Kidney (tissue), 14 donors: ENCODE measurements around the gene ZNF746. TPM values are rescaled to one million over a fixed set of nuclear protein-coding genes. Genes with fewer than 3 reads are reported as not detected.
"Not testable (repeated sequence)": the region's sequence is repeated elsewhere in the genome, so short reads cannot be mapped to it uniquely, and the experiment has no call there.

Source experiments
- DNase-seq, 5 donors: peaks; one replicate each; pipeline ENCODE4 v3.0.0-alpha.2; 2013 to 2020
- FAIRE-seq: peaks from 2 replicates; lab custom pipeline; 2012; peaks lifted over from hg19 to GRCh38; lab: Jason Lieb, UNC
- H3K27ac ChIP-seq, 2 donors: one replicate each; pipeline ENCODE4 v1.7.0; 2013; ENCODE audit warnings: low read depth in 2 of 2, low read length in 2 of 2, inconsistent platforms in 1 of 2
- H3K27me3 ChIP-seq: one replicate; pipeline ENCODE4 v1.7.1; 2013; ENCODE audit warnings: low read length, inconsistent platforms; ENCODE audit not compliant: control insufficient read depth, insufficient read depth
- H3K36me3 ChIP-seq, 3 donors: one replicate each; pipeline versions ENCODE4 v1.7.0 to v1.7.1; 2013; ENCODE audit warnings: low read length in 3 of 3, control low read depth in 1 of 3, inconsistent platforms in 1 of 3; ENCODE audit not compliant: insufficient read depth in 3 of 3, control insufficient read depth in 2 of 3
- H3K4me1 ChIP-seq, 3 donors: one replicate each; pipeline versions ENCODE4 v1.7.0 to v1.7.1; 2013; ENCODE audit warnings: low read length in 3 of 3, inconsistent platforms in 1 of 3, low read depth in 1 of 3; ENCODE audit not compliant: control insufficient read depth in 2 of 3, insufficient read depth in 2 of 3
- H3K4me3 ChIP-seq, 3 donors: one replicate each; pipeline versions ENCODE4 v1.7.0 to v1.8.1; 2013; ENCODE audit warnings: low read length in 3 of 3, control low read depth in 1 of 3, inconsistent platforms in 1 of 3
- H3K9ac ChIP-seq, 3 donors: one replicate each; pipeline versions ENCODE4 v1.7.0 to v1.7.1; 2013; ENCODE audit warnings: low read length in 3 of 3, control low read depth in 1 of 3, inconsistent platforms in 1 of 3
- H3K9me3 ChIP-seq, 3 donors: one replicate each; pipeline versions ENCODE4 v1.7.0 to v1.7.1; 2013; ENCODE audit warnings: low read length in 3 of 3, control low read depth in 1 of 3, inconsistent platforms in 1 of 3; ENCODE audit not compliant: control insufficient read depth in 2 of 3, insufficient read depth in 1 of 3
- CTCF ChIP-seq: IDR thresholded peaks from 3 replicates; pipeline ENCODE4 v1.5.1; 2012; ENCODE audit warnings: mild to moderate bottlenecking, moderate library complexity, borderline replicate concordance; ENCODE audit not compliant: insufficient read depth; ENCODE audit errors: extremely low read depth
- intact Hi-C: fragments of 100-400 bp; cut with DNase I; formaldehyde crosslinking; loops from one replicate; pipeline ENCODE4 v1.11.1; 2022
- polyA plus RNA-seq: library from polyadenylated mRNA; stranded (reverse); fragments of 350-450 nt; fragmentation: Illumina TruSeq; extraction: RNeasy Lipid Tissue Mini Kit (QIAGEN cat#74804); gene quantifications from one replicate; pipeline ENCODE4 v1.2.3, GENCODE V29; 2014; ENCODE audit warnings: low read depth, low replicate concordance; ENCODE audit not compliant: insufficient read depth
- total RNA-seq: library from RNA; stranded (reverse); fragmentation: NEBNext Ultra II Directional; extraction: Animal tissue kit (Norgen Biotek cat#: 25700); gene quantifications from one replicate; pipeline ENCODE4 v1.2.1, GENCODE V29; 2021
- donor health status: control.
- donor health status: control.
- donor health status: control.
- donor health status: control.
- donor health status: control.
- donor health status: DM: yes; HTN: yes; CAD: no.
- donor health status: Normal renal cell carcinoma (clear cell type).

Gene ZNF746
- total and polyA plus RNA-seq, 2 donors from 2014 or later = 6.8 to 17.3 TPM

- H3K36me3 ChIP-seq = peaks cover 4 to 27% (median 27%) of the 10 kb centered on the region in 3 donors
- no peak overlapping the region for H3K9ac ChIP-seq
- no peaks in the 10 kb centered on the region for H3K27me3 ChIP-seq
- DNase-seq (peak in 1 of 5 donors; percentile 9), FAIRE-seq (no peak)
- intact Hi-C loops = no loop called here
- TF ChIP-seq CTCF = no peak
- no peak overlapping the region for H3K27ac ChIP-seq
- no peaks in the 10 kb centered on the region for H3K9me3 ChIP-seq
- H3K4me1 ChIP-seq = peaks cover 0 to 14% (median 10%) of the 10 kb centered on the region in 3 donors
- H3K4me3 ChIP-seq = no peak overlapping the region
Measured at GRCh38 chr7:149494738-149495368, 2.8 kb downstream of the ZNF746 start.

GRCh38 chr7:149493975-149494374 lies 3.6 kb downstream of the ZNF746 start:
- H3K4me3 ChIP-seq, H3K9ac ChIP-seq, FAIRE-seq, intact Hi-C loops, H3K27ac ChIP-seq, DNase-seq, H3K9me3 ChIP-seq, H3K27me3 ChIP-seq: not testable (repeated sequence)
- Histone ChIP-seq H3K4me1 (peaks cover 0 to 14% (median 10%) of the 10 kb centered on the region in 3 donors), H3K36me3 (peaks cover 4 to 29% (median 29%) of the 10 kb centered on the region in 3 donors)

DNA sequence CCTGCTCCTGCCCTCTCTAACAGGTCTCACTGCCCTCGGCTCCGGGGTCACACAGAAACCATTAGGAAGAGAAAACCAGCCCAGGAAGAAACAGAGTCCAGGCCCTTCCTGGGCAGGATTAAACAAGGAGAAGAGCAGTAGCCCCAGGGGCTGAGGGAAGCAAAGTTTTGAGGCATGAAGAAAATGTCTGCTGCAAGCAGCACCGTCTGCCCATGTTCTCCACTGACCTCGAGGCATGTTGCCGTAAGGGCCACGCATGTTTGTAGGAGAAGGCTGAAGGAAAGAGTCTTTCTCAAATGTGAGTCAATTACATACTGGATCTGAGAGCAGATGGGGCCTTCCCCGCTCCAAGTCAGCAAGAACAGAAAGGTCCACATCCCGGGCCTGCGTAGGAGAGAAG lies 4.2 kb downstream of the ZNF746 start:
- no peak for TF ChIP-seq CTCF
- Histone ChIP-seq H3K9me3 (no peaks in the 10 kb centered on the region), H3K27me3 (no peaks in the 10 kb centered on the region), H3K4me3 (no peak overlapping the region), H3K9ac (no peak overlapping the region), H3K27ac (no peak overlapping the region), H3K36me3 (peaks cover 4 to 32% (median 31%) of the 10 kb centered on the region in 3 donors), H3K4me1 (peaks cover 0 to 13% (median 10%) of the 10 kb centered on the region in 3 donors)
- DNase-seq (no peak), FAIRE-seq (no peak)
- intact Hi-C loops = no loop called here

DNA sequence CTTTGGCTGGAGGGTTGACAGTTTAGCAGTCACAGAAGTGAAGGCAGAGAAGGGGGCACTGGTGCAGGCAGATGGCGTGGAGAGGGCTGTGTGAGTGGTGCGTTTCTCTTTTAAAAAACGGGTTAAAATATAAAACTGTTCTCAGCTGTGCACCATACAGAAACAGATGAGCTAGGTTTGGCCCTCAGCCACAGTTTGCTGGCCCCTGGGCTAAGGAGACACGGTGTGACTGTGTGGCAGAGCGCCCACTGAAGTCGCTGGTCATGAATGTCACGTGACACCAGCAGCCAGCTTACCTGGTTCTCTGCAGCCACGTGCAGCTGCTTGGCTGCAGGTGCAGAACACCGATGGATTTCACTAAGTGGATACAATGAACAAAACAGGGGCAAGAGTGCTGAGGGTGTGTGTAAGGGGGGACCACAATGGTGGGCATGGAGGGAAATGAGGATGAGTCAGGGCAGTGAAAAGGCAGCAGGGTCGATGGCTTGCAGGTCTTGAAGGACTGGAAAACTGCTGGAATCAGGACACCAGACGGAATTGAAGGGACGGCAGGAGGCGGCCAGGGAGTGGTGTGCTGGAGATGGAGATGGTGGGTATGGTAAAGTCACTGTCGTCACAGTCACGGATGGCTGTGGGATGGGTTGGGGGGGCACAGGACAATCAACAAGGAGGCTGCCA lies 7.4 kb downstream of the ZNF746 start:
- Histone ChIP-seq H3K27ac (no peak overlapping the region), H3K4me3 (no peak overlapping the region), H3K9me3 (no peaks in the 10 kb centered on the region), H3K36me3 (peaks cover 7 to 51% (median 41%) of the 10 kb centered on the region in 3 donors), H3K9ac (no peak overlapping the region), H3K4me1 (peaks cover 0 to 4% (median 2%) of the 10 kb centered on the region in 3 donors), H3K27me3 (no peaks in the 10 kb centered on the region)
- no peak for TF ChIP-seq CTCF
- FAIRE-seq (no peak), DNase-seq (no peak)
- intact Hi-C loops = no loop called here
